HG02610 (cell line): ENCODE measurements around the gene ITIH2.
"Not testable (repeated sequence)": the region's sequence is repeated elsewhere in the genome, so short reads cannot be mapped to it uniquely, and the experiment has no call there.

Experiments
- ATAC-seq: cut with Tn5 transposase; IDR thresholded peaks from one replicate; pipeline ENCODE4 v1.9.1; 2021; ENCODE audit warnings: mild to moderate bottlenecking, moderate library complexity; ENCODE audit not compliant: unreplicated experiment

The ITIH2 gene

GRCh38 chr10:7738536-7739407 lies 35.7 kb downstream of the ITIH2 start:
- no peak for ATAC-seq

DNA sequence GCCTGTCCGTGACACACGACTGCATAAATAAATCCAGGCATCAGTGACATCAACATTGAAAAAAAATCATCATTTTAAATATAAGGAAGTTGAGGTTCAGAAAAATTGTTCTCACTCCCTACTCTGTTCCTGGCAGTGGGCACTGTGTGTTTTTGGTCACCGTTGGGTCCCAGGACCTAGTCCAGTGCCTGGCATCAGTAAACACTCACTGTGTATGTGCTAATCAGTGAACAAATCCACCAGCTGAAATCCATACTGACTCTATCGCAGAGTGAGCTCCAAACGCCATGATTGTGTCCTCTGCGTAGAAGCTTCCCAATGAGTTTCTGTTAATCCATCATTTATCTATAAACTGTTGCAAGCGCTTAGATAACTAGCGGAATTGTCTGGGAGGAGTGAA lies 41.2 kb downstream of the ITIH2 start:
- ATAC-seq, result no peak

DNA sequence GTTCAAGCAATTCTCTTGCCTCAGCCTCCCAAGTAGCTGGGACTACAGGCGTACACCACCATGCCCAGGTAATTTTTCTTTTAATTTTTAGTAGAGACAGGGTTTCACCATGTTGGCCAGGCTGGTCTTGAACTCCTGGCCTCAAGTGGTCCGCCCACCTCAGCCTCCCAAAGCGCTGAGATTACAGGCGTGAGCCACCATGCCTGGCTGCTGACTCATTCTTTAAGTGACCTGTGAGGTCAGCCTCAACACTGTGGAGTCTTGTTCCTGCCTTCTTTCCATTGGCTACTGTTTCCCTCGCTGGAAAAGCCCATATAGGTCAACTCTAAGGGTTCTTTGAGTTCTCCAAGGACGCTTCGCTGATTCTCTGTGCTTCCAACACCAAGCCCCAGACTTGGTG lies 45.5 kb downstream of the ITIH2 start:
- not testable (repeated sequence) for ATAC-seq

- no peak for ATAC-seq
Observed at GRCh38 chr10:7750222-7750621, 47.1 kb downstream of the ITIH2 start.

DNA sequence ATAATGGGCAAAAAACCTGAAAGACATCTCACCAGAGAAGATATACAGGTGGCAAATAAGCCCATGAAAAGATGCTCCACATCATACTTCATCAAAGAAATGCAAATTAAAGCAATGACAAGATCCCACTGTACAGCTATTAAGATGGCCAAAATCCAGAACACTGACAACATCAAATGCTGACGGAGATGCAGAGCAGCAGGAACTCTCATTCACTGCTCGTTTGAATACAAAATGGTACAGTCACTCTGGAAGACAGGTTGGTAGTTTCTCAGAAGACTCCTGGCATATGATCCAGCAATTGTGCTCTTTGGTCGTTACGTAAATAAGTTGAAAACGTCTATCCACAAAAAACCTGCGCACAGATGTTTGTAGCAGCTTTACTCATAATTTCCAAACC lies 49.1 kb downstream of the ITIH2 start:
- ATAC-seq, result no peak

- ATAC-seq, result no peak
Observed at GRCh38 chr10:7755103-7755502, 52.0 kb downstream of the ITIH2 start.

- no peak for ATAC-seq
Observed at GRCh38 chr10:7756360-7756992, 53.4 kb downstream of the ITIH2 start.

GRCh38 chr10:7763929-7764328 lies 60.8 kb downstream of the ITIH2 start:
- ATAC-seq, result no peak

GRCh38 chr10:7766241-7766640 lies 63.1 kb downstream of the ITIH2 start:
- no peak for ATAC-seq

GRCh38 chr10:7767209-7767608 lies 64.1 kb downstream of the ITIH2 start:
- no peak for ATAC-seq

GRCh38 chr10:7768417-7768816 lies 65.3 kb downstream of the ITIH2 start:
- no peak for ATAC-seq

DNA sequence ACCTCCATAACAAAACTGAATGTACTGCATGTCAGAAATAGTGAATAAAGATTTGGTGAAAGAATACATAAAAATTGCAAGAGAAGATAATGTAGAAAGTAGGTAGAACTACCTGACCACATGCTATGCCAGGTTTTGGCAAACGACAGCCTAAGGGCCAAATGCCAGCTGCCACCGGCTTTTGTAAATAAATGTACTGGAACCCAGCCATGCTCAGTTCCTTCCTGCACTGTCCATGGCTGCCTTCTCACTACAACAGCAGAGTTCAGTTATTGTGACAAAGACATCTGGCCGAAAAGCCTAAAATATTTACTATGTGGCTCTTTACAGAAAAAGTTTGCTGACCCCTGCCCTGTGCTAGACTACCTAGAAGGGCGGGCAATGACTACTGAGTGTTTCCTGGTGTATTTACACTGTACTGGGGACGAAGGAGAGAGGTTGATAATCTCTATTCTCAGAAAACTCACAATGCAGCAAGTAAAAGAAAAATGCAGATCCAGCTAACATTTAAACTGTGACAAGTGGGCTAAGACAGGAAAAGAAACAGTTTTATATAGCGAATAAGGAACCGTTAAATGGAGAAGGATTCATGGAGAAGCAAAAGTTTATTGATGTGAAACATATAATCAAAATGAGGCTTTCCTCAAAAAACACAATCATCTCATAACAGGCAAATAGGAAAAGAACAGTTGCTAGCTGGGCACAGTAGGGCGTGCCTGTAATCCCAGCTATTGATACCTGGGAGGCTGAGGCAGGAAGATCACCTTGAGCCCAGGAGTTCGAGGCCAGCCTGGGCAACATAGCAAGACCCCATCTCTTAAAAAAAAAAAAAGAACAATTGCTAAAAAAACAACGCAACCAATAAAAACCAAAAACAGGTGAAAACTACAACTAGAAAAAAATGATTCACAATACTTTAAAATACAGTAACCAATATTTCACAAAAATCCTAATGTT lies 71.0 kb downstream of the ITIH2 start:
- ATAC-seq, result no peak

DNA sequence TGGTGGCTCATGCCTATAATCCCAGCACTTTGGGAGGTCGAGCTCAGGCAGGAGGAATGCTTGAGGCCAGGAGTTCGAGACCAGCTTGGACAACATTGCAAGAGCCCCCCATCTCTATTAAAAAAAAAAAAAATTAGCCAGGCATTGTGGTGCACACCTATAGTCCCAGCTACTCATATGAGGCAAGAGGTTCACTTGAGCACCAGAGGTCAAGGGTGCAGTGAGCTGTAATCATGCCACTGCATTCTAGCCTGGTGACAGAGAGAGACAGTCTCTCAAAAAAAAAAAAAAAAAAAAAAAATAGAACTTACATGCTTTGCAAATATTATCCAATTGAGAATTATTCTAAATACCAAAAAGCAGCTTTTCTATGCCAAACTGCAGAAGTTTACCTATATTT lies 73.7 kb downstream of the ITIH2 start:
- no peak for ATAC-seq

DNA sequence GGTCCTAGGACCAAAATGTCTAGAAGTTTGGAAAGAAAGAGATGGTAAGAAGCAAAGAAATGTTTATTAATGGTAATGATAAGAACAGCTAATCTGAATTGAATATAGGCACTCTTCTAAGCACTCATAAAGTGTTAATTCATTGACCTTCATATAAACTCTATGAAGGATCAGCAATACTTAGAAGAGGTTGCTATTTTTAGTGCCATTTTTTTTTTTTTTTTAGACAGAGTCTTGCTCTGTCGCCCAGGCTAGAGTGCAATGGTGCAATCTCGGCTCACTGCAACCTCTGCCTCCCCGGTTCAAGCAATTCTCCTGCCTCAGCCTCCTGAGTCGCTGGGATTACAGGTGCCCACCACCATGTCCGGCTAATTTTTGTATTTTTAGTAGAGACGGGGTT lies 79.1 kb downstream of the ITIH2 start:
- not testable (repeated sequence) for ATAC-seq

- no peak for ATAC-seq
Observed at GRCh38 chr10:7786430-7786829, 83.3 kb downstream of the ITIH2 start.

DNA sequence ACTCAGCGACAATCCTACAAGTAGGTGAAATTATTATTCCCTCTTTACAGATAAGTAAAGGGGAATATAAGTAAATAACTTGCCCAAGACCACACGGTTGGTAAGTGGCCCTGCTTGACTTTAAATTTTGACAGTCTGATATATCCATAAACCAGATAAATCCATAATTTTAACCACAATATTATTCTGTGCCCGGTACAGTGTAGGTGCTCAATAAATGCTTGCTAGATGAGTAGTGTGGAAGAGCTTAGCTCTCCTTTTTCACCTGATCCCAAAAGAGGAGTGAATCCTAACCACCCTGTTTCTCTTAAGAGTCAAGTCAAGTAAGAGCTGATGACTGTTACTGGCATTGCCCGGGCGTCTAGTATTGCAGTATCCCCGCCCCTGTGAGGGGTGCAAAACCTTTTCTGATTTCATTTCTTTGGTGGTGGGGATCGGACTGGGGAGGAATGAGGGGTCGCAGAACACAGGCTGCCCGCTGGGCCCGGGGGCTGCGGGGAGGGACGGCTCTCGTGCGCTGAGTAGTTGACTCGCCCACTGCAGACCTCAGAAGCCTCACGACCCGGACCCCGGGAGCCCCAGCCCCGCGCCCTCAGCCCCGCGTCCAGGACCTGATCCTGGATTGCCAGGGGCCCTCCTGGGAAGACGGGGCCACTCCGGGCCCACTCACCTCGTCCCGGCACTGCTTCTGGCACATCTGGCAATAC lies 84.2 kb downstream of the ITIH2 start:
- ATAC-seq, result peak; percentile 6

GRCh38 chr10:7787857-7788638 lies 84.9 kb downstream of the ITIH2 start, which contains the start of the genes ATP5F1C and KIN:
ATP5F1C (plus strand) TSS chr10:7788177; CDS start chr10:7788208, 31 bp downstream.
KIN (minus strand) TSS chr10:7787993; CDS start chr10:7787933, 60 bp downstream.
- peak; percentile 97 for ATAC-seq

DNA sequence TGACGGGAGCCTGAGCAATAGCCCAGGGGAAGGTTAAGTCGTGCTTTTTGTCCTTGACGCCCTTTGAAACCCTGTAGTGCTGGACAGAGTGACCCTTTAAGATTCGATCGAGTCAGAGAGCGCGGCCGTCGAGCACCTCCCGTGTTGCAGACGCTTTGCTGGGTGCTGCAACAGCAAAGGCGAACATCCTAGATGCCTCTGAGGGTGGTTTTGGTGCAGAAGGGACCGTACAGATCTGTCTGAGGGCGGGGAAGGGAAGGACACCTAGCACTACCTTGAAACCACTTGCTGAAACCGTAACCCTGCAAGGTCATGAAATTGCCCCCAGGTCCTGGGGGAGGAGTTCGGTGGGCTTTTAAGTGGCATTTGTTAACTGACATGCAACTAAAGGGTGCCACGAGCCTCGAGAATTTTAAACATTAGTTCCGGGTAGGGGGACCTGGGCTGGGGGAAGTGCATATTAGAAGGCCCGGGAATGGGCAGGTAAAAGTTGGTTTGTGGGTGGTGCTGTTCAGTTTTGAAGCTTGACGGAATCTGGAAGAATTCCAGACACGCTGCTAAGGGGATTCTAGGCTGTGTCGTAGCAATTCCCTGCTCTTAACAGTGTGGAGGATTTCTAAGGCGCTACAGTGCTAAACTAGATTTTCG lies 85.6 kb downstream of the ITIH2 start:
- peak; percentile 12 for ATAC-seq

GRCh38 chr10:7789390-7789789 lies 86.3 kb downstream of the ITIH2 start:
- ATAC-seq, result no peak
